Loucy (cell line): ENCODE results near the gene RAPGEF2.

Experiments used
- EZH2phosphoT487 ChIP-seq: fragments of 200-600 bp; IDR thresholded peaks from 2 replicates; pipeline ENCODE4 v1.6.1; 2018; ENCODE audit warnings: antibody characterized with exemption, mild to moderate bottlenecking, moderate library complexity, borderline replicate concordance
- TF ChIP-seq, protein P1 (sequence below): fragments of 200-600 bp; sonication (generic); conservative IDR thresholded peaks from 2 replicates; pipeline ENCODE4 v1.5.1; 2014; ENCODE audit warnings: mild to moderate bottlenecking, antibody characterized with exemption, low read length

DNA sequence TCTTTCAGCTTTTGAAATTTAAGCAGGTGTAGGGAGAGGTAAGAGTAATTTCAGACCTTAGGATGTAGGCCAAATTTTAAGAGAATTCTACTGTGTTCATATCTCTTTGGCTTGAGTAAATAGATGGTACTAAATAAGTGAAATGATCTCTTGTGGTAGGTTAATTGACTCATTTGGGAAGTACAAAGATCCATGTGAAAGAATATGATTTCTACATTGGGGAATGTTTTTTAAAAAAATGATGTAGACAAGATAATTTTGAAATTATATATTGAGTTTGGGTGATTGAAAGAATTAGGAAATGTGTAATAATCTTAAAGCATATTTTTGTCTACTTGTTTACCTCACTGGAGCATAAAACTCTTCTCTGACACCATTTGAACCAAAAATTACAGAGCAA is 35.6 kb downstream of the RAPGEF2 start:
- TF ChIP-seq EZH2phosphoT487: no peak
- TF ChIP-seq, protein P1, sequence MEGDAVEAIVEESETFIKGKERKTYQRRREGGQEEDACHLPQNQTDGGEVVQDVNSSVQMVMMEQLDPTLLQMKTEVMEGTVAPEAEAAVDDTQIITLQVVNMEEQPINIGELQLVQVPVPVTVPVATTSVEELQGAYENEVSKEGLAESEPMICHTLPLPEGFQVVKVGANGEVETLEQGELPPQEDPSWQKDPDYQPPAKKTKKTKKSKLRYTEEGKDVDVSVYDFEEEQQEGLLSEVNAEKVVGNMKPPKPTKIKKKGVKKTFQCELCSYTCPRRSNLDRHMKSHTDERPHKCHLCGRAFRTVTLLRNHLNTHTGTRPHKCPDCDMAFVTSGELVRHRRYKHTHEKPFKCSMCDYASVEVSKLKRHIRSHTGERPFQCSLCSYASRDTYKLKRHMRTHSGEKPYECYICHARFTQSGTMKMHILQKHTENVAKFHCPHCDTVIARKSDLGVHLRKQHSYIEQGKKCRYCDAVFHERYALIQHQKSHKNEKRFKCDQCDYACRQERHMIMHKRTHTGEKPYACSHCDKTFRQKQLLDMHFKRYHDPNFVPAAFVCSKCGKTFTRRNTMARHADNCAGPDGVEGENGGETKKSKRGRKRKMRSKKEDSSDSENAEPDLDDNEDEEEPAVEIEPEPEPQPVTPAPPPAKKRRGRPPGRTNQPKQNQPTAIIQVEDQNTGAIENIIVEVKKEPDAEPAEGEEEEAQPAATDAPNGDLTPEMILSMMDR: no peak
